AG04450 (cell line): ENCODE data around the gene CFAP410. TPM values are rescaled to one million over a fixed set of nuclear protein-coding genes. Genes with fewer than 3 reads are reported as not detected.

Source experiments
- CTCF ChIA-PET: fragments of 300-600, 350-600 bp; formaldehyde crosslinking; extraction: SDS; loops from one replicate; lab custom pipeline; 2022; ENCODE audit warnings: antibody characterized with exemption, inconsistent platforms; lab: Charles Lee
- POLR2A ChIA-PET: fragments of 350-600 bp; formaldehyde crosslinking; extraction: SDS; loops from one replicate; lab custom pipeline; 2021; ENCODE audit warnings: antibody characterized with exemption, inconsistent platforms; lab: Yijun Ruan, JAX
- DNase-seq: peaks from one replicate; pipeline ENCODE4 v3.0.0-alpha.2; 2011; ENCODE audit warnings: low read depth, low spot score
- H3K27ac ChIP-seq: one replicate; pipeline ENCODE4 v1.5.1; 2012; ENCODE audit warnings: low read depth, low read length, control low read depth
- H3K27me3 ChIP-seq: one replicate; pipeline ENCODE4 v1.6.0; 2012; ENCODE audit warnings: low read length; ENCODE audit not compliant: control insufficient read depth, insufficient read depth
- H3K4me3 ChIP-seq: 2 replicates; pipeline ENCODE4 v1.5.1; 2011; ENCODE audit warnings: mild to moderate bottlenecking, low read depth, low read length, control low read depth
- H3K9me3 ChIP-seq: 2 replicates; pipeline ENCODE4 v1.5.1; 2012; ENCODE audit warnings: low read length; ENCODE audit not compliant: control insufficient read depth, insufficient read depth
- CTCF ChIP-seq: IDR thresholded peaks from 2 replicates; pipeline ENCODE4 v1.5.1; 2011; ENCODE audit warnings: low read depth, low read length, control low read depth, inconsistent platforms
- polyA plus RNA-seq: library from polyadenylated mRNA; depleted of rRNA; stranded (reverse); fragments of >200 nt; gene quantifications from 2 replicates; pipeline ENCODE4 v1.2.3, GENCODE V29; 2011

Gene CFAP410
- polyA plus RNA-seq, 1 experiment = 3.7 TPM

GRCh38 chr21:44357064-44357837 lies 18.1 kb upstream of the CFAP410 start:
- TF ChIP-seq CTCF = no peak
- no peak for DNase-seq
- Histone ChIP-seq H3K27ac (no peak overlapping the region), H3K27me3 (peaks cover 4% of the 10 kb centered on the region), H3K9me3 (peaks cover 7% of the 10 kb centered on the region; the same call in 1 of the 2 replicates), H3K4me3 (no peak overlapping the region)
- ChIA-PET CTCF (no interaction called here), POLR2A (no interaction called here)

- CTCF ChIA-PET = no interaction called here
- H3K9me3 ChIP-seq = peaks cover 7% of the 10 kb centered on the region; the same call in 1 of the 2 replicates
- H3K27me3 ChIP-seq = peaks cover 10% of the 10 kb centered on the region
- H3K4me3 ChIP-seq = no peak overlapping the region
- DNase-seq = no peak
- H3K27ac ChIP-seq = no peak overlapping the region
- no peak for TF ChIP-seq CTCF
- POLR2A ChIA-PET = no interaction called here
Observed at GRCh38 chr21:44356636-44357035, 17.4 kb upstream of the CFAP410 start.

GRCh38 chr21:44356160-44356559 lies 17.0 kb upstream of the CFAP410 start:
- H3K4me3 ChIP-seq = no peak overlapping the region
- CTCF ChIA-PET = no interaction called here
- POLR2A ChIA-PET = no interaction called here
- peaks cover 7% of the 10 kb centered on the region; the same call in 1 of the 2 replicates for H3K9me3 ChIP-seq
- no peak for TF ChIP-seq CTCF
- DNase-seq = no peak
- no peak overlapping the region for H3K27ac ChIP-seq
- peaks cover 15% of the 10 kb centered on the region for H3K27me3 ChIP-seq

- TF ChIP-seq CTCF = no peak
- Histone ChIP-seq H3K4me3 (no peak overlapping the region), H3K27me3 (peaks cover 20% of the 10 kb centered on the region), H3K9me3 (peaks cover 7% of the 10 kb centered on the region; the same call in 1 of the 2 replicates), H3K27ac (no peak overlapping the region)
- no peak for DNase-seq
- POLR2A ChIA-PET = no interaction called here
- CTCF ChIA-PET = no interaction called here
Observed at GRCh38 chr21:44354775-44355771, 15.9 kb upstream of the CFAP410 start.
